ENCODE measurements around the gene CFAP46. TPM values are rescaled to one million over a fixed set of nuclear protein-coding genes. Genes with fewer than 3 reads are reported as not detected.
A peak's percentile ranks its signal among the peaks of the same experiment; 100 is the strongest.
"Not testable (repeated sequence)": the region's sequence is repeated elsewhere in the genome, so short reads cannot be mapped to it uniquely, and the experiment has no call there.

Gene CFAP46
- total RNA-seq, 1 donor, result under 0.01 TPM

- Histone ChIP-seq H3K4me1 (ENCODE audit: insufficient read depth, low read length) (no peaks in the 10 kb centered on the region), H3K79me2 (ENCODE audit: insufficient read depth, low read length) (no peaks in the 10 kb centered on the region), H3K27me3 (ENCODE audit: insufficient read depth, low read length) (no peaks in the 10 kb centered on the region), H3K9me3 (ENCODE audit: low read depth, low read length) (no peaks in the 10 kb centered on the region), H3K4me3 (ENCODE audit: insufficient read depth, low read length) (no peak overlapping the region), H3K27ac (ENCODE audit: low read depth, low read length) (no peak overlapping the region), H3K4me2 (ENCODE audit: insufficient read depth, low read length) (no peak overlapping the region), H3K36me3 (ENCODE audit: insufficient read depth, low read length) (no peaks in the 10 kb centered on the region), H4K20me1 (ENCODE audit: insufficient read depth, low read length) (no peaks in the 10 kb centered on the region), H2AFZ (ENCODE audit: low read length) (no peak overlapping the region)
- DNase-seq (ENCODE audit: insufficient read length, low spot score, missing footprints), result peak; percentile 63
- TF ChIP-seq CTCF (IDR thresholded peaks at IDR 0.05; ENCODE audit: extremely low read depth, low read depth, low read length), result no peak
Measured at GRCh38 chr10:132932461-132933307, 9.7 kb downstream of the CFAP46 start.

GRCh38 chr10:132931258-132932250 lies 10.8 kb downstream of the CFAP46 start:
- H3K27ac ChIP-seq (ENCODE audit: low read depth, low read length); H3K79me2 ChIP-seq (ENCODE audit: insufficient read depth, low read length); H3K36me3 ChIP-seq (ENCODE audit: insufficient read depth, low read length); H2AFZ ChIP-seq (ENCODE audit: low read length); H3K4me2 ChIP-seq (ENCODE audit: insufficient read depth, low read length); H3K27me3 ChIP-seq (ENCODE audit: insufficient read depth, low read length); H4K20me1 ChIP-seq (ENCODE audit: insufficient read depth, low read length); H3K4me3 ChIP-seq (ENCODE audit: insufficient read depth, low read length); H3K9me3 ChIP-seq (ENCODE audit: low read depth, low read length); H3K4me1 ChIP-seq (ENCODE audit: insufficient read depth, low read length): not testable (repeated sequence)
- peak; percentile 37 for DNase-seq (ENCODE audit: insufficient read length, low spot score, missing footprints)

- not testable (repeated sequence) for H3K4me2 ChIP-seq (ENCODE audit: insufficient read depth, low read length); H3K36me3 ChIP-seq (ENCODE audit: insufficient read depth, low read length); H4K20me1 ChIP-seq (ENCODE audit: insufficient read depth, low read length); DNase-seq (ENCODE audit: insufficient read length, low spot score, missing footprints); H3K4me1 ChIP-seq (ENCODE audit: insufficient read depth, low read length); H2AFZ ChIP-seq (ENCODE audit: low read length); H3K27me3 ChIP-seq (ENCODE audit: insufficient read depth, low read length); H3K27ac ChIP-seq (ENCODE audit: low read depth, low read length); H3K79me2 ChIP-seq (ENCODE audit: insufficient read depth, low read length); H3K4me3 ChIP-seq (ENCODE audit: insufficient read depth, low read length); H3K9me3 ChIP-seq (ENCODE audit: low read depth, low read length)
Measured at GRCh38 chr10:132930701-132931100, 11.7 kb downstream of the CFAP46 start.

GRCh38 chr10:132929953-132930548 lies 12.3 kb downstream of the CFAP46 start:
- no peaks in the 10 kb centered on the region for H3K9me3 ChIP-seq (ENCODE audit: low read depth, low read length)
- H4K20me1 ChIP-seq (ENCODE audit: insufficient read depth, low read length), result no peaks in the 10 kb centered on the region
- no peaks in the 10 kb centered on the region for H3K36me3 ChIP-seq (ENCODE audit: insufficient read depth, low read length)
- no peak overlapping the region for H3K4me2 ChIP-seq (ENCODE audit: insufficient read depth, low read length)
- no peaks in the 10 kb centered on the region for H3K4me1 ChIP-seq (ENCODE audit: insufficient read depth, low read length)
- no peak overlapping the region for H3K27ac ChIP-seq (ENCODE audit: low read depth, low read length)
- H3K27me3 ChIP-seq (ENCODE audit: insufficient read depth, low read length), result no peaks in the 10 kb centered on the region
- H3K4me3 ChIP-seq (ENCODE audit: insufficient read depth, low read length), result no peak overlapping the region
- peak; percentile 23 for DNase-seq (ENCODE audit: insufficient read length, low spot score, missing footprints)
- TF ChIP-seq CTCF (IDR thresholded peaks at IDR 0.05; ENCODE audit: extremely low read depth, low read depth, low read length), result no peak
- H3K79me2 ChIP-seq (ENCODE audit: insufficient read depth, low read length), result no peaks in the 10 kb centered on the region
- H2AFZ ChIP-seq (ENCODE audit: low read length), result no peak overlapping the region
